GM19397 (cell line): ENCODE results near the gene SLC1A2.

Experiments
- ATAC-seq: cut with Tn5 transposase; IDR thresholded peaks from one replicate; pipeline ENCODE4 v1.9.1; 2021; ENCODE audit warnings: mild to moderate bottlenecking, moderate library complexity; ENCODE audit not compliant: unreplicated experiment

The SLC1A2 gene

DNA sequence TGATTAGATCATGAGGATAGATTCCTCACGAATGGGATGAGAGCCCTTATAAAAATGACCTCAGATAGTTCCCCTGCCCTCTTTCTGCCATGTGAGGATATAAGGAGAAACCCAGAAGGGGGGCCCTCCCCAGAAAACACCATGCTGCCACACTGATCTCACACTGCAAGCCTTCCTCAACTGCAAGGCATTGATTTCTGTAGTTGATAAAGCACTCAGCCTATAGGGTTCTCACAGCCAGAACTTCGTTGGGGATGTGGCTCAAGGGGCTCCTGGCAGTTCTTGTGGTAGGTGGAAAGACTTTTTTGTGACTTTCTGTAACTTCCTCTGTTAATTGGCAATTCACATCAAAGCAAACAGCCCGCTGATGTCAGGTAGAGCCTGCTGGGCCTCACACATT, 171.5 kb downstream of the SLC1A2 start:
- no peak for ATAC-seq

GRCh38 chr11:35247428-35247827, 171.9 kb downstream of the SLC1A2 start:
- no peak for ATAC-seq

GRCh38 chr11:35246745-35247144, 172.6 kb downstream of the SLC1A2 start:
- ATAC-seq, result no peak

- no peak for ATAC-seq
Observed at GRCh38 chr11:35245786-35246185, 173.6 kb downstream of the SLC1A2 start.

DNA sequence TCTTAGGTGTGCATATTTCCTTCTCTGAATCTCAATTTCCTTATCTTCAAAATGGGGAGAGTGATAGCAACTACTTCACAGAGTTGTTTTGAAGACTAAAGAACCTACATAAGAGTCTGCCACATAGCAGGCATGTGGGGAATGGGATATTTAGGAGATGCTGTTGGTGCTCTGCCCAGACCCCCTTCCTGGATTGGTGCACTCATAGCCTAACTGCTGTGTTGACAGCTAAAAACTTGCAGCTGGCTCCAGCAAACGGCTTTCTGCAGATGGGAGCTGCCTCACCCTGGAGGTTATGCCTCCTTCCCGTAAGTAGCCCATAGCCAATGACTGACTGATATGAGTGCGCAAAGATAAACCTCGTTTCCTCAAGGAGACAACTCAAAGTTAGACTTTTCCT, 174.3 kb downstream of the SLC1A2 start:
- no peak for ATAC-seq

GRCh38 chr11:35243774-35244173, 175.6 kb downstream of the SLC1A2 start:
- ATAC-seq, result no peak

GRCh38 chr11:35242412-35243242, 176.7 kb downstream of the SLC1A2 start:
- no peak for ATAC-seq

DNA sequence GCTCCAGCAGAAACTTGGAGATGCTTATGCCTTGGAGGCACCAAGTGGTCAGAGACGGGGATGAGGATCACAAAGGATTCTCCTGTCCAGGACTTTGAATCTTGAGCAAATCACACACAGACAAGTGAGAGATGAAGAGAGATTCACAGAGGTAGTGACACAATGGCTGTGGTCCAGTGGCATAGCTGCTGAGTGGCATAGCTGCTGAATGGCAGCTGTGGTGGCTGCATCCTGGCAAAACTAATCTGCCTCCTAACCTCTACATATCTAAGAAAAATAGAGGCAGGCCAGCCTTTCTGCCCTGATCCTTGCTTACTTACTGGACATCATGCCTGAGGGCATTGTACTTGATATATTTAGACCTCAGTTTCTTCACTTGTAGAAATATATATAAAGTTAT, 177.8 kb downstream of the SLC1A2 start:
- ATAC-seq, result no peak

DNA sequence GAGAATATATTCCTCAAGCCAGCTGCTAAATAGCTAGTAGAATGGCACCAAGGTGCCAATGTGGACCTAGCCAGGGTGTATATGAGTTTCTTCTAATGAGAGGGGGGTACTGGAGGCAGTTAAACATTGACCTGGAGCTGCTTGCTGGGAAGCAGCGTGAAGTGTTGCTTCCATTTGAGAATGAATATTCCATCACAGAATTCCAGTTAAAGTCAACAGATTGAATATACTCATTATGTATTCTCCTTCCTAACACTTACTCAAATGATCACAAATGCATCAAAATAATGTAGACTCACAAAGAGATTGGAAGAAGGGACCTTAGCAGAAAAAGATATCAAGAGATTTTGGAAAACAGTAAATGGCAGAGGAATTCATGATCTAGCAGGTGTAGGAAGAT, 178.3 kb downstream of the SLC1A2 start:
- ATAC-seq, result no peak

GRCh38 chr11:35239471-35240075, 179.8 kb downstream of the SLC1A2 start:
- ATAC-seq, result no peak

- ATAC-seq, result no peak
Observed at GRCh38 chr11:35238882-35239281, 180.5 kb downstream of the SLC1A2 start.

GRCh38 chr11:35237860-35238715, 181.3 kb downstream of the SLC1A2 start:
- no peak for ATAC-seq

- ATAC-seq, result no peak
Observed at GRCh38 chr11:35237351-35237750, 182.0 kb downstream of the SLC1A2 start.

DNA sequence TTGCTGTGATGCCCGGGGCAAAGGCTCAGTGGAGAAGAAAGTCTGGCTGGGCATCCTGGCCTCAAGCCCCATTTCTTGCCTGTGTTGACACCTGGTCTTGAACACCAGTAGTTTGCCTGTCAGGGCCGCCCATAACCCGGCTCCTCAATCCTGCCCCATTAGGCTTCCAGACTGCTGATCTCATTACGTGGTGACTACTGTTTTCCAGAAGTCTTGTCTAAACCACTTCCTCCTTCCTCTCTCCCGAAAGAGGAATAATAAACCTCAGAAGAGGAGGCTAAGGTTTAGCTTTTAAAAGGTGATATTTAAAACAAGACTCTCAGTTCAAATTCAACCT, 182.7 kb downstream of the SLC1A2 start:
- ATAC-seq, result no peak

- no peak for ATAC-seq
Observed at GRCh38 chr11:35235936-35236666, 183.3 kb downstream of the SLC1A2 start.

- no peak for ATAC-seq
Observed at GRCh38 chr11:35235498-35235897, 183.9 kb downstream of the SLC1A2 start.

GRCh38 chr11:35235157-35235468, 184.2 kb downstream of the SLC1A2 start:
- ATAC-seq, result no peak

- no peak for ATAC-seq
Observed at GRCh38 chr11:35234460-35235156, 184.8 kb downstream of the SLC1A2 start.

DNA sequence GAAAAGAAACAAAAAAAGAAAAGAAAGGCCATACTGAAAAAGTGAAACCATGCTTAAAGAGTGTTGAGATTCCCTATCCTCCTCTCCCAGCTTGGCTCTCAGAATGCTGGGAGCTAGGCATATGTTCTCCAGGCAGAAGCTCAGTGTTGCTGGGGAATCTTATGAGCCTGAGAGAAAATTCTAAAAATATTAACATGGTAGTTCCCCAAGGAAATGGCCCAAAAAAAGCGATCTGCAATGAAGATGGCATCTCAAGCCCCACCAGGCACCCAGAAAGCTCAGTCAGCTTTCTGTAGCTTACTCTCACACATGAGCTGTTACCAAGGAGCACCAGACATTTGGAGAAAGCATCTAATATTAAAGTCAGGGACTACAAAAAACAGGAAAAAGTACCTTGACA, 185.8 kb downstream of the SLC1A2 start:
- no peak for ATAC-seq

GRCh38 chr11:35232891-35233330, 186.4 kb downstream of the SLC1A2 start:
- ATAC-seq, result no peak
